ENCODE measurements around the gene FGB. TPM values are rescaled to one million over a fixed set of nuclear protein-coding genes. Genes with fewer than 3 reads are reported as not detected.

Gene FGB
- total and polyA plus RNA-seq, 2 of the 13 experiments (the other 11 are each of a cell fraction or from before 2014, with no cell fraction given), result 226 to 784 TPM

DNA sequence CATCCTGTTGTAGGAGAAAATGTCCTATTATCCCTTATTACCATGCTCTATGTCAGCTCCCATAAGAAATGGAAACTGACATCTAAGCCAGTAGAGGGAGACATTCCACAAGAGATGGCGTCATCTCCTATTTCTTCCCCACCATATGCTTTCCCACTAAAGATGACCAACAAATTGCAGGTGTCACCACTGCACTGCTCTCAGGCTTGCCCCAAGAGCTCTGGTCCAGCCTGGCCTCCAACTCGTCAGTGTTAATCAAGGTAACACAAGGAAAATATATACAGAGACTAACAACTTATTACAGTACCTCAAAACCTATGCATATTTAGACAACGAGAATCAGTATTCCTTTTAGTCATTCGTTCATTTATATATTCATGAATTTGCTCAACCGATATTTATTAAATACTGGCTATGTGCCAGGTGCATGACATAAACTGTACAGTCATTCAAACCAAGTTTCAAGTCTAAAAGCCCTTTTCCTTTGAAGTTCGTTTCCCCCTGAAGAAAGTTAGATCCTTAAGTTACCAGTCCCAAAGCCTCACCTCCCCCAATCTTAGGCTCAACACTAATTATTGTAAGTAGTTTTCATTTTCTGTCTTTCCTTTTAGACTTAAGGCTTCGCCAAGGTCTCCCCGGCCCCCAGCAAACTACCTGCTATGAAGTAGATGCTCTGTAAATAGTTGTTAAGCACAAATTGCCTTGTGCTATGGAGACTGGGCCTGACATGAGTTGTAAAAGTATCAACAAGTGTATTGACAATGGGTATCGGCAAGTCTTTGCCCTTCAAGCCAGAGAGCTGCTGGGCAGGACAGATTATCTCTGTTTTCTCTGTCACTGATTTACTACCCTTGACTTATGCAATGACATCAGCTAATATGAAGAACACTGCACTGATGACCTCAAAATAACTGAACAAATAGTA lies 3.1 kb upstream of the FGB start (continued):
- TF ChIP-seq GATAD1 (CRISPR knock-in tag; IDR thresholded peaks at IDR 0.05), result peak; percentile 58; the same call in 1 of the 2 replicates
- no peak for TF ChIP-seq CAMTA2 (CRISPR knock-in tag; IDR thresholded peaks at IDR 0.05; ENCODE audit: borderline replicate concordance)
- peak; percentile 50; the same call in 1 of the 2 replicates for TF ChIP-seq KMT2A (CRISPR knock-in tag; IDR thresholded peaks at IDR 0.05)
- peak; percentile 87 for TF ChIP-seq ZNF557 (CRISPR knock-in tag; IDR thresholded peaks at IDR 0.05)
- TF ChIP-seq ZNF232 (CRISPR knock-in tag; IDR thresholded peaks at IDR 0.05; ENCODE audit: borderline replicate concordance), result peak; percentile 63; the same call in 1 of the 2 replicates
- 0 out of 2 replicates have a peak, but pooled peaks have one; percentile 33 for TF ChIP-seq ZNF430 (CRISPR knock-in tag; IDR thresholded peaks at IDR 0.05)
- no peak for TF ChIP-seq KLF9 (CRISPR knock-in tag; IDR thresholded peaks at IDR 0.05; ENCODE audit: low read depth)
- TF ChIP-seq ZNF569 (CRISPR knock-in tag; IDR thresholded peaks at IDR 0.05; ENCODE audit: borderline replicate concordance), result no peak
- TF ChIP-seq, protein P1, sequence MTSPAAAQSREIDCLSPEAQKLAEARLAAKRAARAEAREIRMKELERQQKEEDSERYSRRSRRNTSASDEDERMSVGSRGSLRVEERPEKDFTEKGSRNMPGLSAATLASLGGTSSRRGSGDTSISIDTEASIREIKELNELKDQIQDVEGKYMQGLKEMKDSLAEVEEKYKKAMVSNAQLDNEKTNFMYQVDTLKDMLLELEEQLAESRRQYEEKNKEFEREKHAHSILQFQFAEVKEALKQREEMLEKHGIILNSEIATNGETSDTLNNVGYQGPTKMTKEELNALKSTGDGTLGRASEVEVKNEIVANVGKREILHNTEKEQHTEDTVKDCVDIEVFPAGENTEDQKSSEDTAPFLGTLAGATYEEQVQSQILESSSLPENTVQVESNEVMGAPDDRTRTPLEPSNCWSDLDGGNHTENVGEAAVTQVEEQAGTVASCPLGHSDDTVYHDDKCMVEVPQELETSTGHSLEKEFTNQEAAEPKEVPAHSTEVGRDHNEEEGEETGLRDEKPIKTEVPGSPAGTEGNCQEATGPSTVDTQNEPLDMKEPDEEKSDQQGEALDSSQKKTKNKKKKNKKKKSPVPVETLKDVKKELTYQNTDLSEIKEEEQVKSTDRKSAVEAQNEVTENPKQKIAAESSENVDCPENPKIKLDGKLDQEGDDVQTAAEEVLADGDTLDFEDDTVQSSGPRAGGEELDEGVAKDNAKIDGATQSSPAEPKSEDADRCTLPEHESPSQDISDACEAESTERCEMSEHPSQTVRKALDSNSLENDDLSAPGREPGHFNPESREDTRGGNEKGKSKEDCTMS (CRISPR knock-in tag; conservative IDR thresholded peaks at IDR 0.05), result no peak
- TF ChIP-seq ZNF343 (CRISPR knock-in tag; IDR thresholded peaks at IDR 0.05), result no peak
- peak; percentile 74 for TF ChIP-seq CBFB (CRISPR knock-in tag; IDR thresholded peaks at IDR 0.05)
- TF ChIP-seq, protein P2, sequence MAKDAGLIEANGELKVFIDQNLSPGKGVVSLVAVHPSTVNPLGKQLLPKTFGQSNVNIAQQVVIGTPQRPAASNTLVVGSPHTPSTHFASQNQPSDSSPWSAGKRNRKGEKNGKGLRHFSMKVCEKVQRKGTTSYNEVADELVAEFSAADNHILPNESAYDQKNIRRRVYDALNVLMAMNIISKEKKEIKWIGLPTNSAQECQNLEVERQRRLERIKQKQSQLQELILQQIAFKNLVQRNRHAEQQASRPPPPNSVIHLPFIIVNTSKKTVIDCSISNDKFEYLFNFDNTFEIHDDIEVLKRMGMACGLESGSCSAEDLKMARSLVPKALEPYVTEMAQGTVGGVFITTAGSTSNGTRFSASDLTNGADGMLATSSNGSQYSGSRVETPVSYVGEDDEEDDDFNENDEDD (CRISPR knock-in tag; IDR thresholded peaks at IDR 0.05; ENCODE audit: borderline replicate concordance), result peak; percentile 3; the same call in 1 of the 2 replicates
- no peak for TF ChIP-seq CC2D1A (CRISPR knock-in tag; IDR thresholded peaks at IDR 0.05)
- TF ChIP-seq ESRRA (CRISPR knock-in tag; IDR thresholded peaks at IDR 0.05; ENCODE audit: low read depth), result peak; percentile 78
- TF ChIP-seq, protein P3, sequence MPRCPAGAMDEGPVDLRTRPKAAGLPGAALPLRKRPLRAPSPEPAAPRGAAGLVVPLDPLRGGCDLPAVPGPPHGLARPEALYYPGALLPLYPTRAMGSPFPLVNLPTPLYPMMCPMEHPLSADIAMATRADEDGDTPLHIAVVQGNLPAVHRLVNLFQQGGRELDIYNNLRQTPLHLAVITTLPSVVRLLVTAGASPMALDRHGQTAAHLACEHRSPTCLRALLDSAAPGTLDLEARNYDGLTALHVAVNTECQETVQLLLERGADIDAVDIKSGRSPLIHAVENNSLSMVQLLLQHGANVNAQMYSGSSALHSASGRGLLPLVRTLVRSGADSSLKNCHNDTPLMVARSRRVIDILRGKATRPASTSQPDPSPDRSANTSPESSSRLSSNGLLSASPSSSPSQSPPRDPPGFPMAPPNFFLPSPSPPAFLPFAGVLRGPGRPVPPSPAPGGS (CRISPR knock-in tag; IDR thresholded peaks at IDR 0.05), result no peak
- TF ChIP-seq, protein P4, sequence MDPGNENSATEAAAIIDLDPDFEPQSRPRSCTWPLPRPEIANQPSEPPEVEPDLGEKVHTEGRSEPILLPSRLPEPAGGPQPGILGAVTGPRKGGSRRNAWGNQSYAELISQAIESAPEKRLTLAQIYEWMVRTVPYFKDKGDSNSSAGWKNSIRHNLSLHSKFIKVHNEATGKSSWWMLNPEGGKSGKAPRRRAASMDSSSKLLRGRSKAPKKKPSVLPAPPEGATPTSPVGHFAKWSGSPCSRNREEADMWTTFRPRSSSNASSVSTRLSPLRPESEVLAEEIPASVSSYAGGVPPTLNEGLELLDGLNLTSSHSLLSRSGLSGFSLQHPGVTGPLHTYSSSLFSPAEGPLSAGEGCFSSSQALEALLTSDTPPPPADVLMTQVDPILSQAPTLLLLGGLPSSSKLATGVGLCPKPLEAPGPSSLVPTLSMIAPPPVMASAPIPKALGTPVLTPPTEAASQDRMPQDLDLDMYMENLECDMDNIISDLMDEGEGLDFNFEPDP (CRISPR knock-in tag; conservative IDR thresholded peaks at IDR 0.05), result no peak
- TF ChIP-seq HES4 (CRISPR knock-in tag; IDR thresholded peaks at IDR 0.05; ENCODE audit: borderline replicate concordance), result no peak
- peak; percentile 66; the same call in 1 of the 2 replicates for TF ChIP-seq ATF7-NPFF (CRISPR knock-in tag; IDR thresholded peaks at IDR 0.05; ENCODE audit: low read depth)
- TF ChIP-seq ZNF546 (CRISPR knock-in tag; conservative IDR thresholded peaks at IDR 0.05), result no peak
- TF ChIP-seq ZNF564 (CRISPR knock-in tag; IDR thresholded peaks at IDR 0.05), result no peak
- TF ChIP-seq BORCS8-MEF2B (CRISPR knock-in tag; IDR thresholded peaks at IDR 0.05), result no peak
- TF ChIP-seq SALL2 (CRISPR knock-in tag; IDR thresholded peaks at IDR 0.05), result no peak
- TF ChIP-seq ZSCAN31 (CRISPR knock-in tag; IDR thresholded peaks at IDR 0.05; ENCODE audit: low read depth), result no peak; the same call in 1 of the 2 replicates
- TF ChIP-seq EHMT2 (IDR thresholded peaks at IDR 0.05; ENCODE audit: borderline replicate concordance, low read depth, low read length), result peak; percentile 73; the same call in 1 of the 2 replicates
